Stimulated activated CD8-positive, alpha-beta memory T cell treated with anti-CD3 and anti-CD28 coated beads, Interleukin-15, amount 100 ng/mL, for 4 hours (primary cell): ENCODE results near the gene NATD1.

Experiments
- DNase-seq, 2 donors: peaks; one replicate each; pipeline ENCODE4 v3.0.0-alpha.2; 2020; ENCODE audit warnings: low read depth in 2 of 2

NATD1 gene

DNA sequence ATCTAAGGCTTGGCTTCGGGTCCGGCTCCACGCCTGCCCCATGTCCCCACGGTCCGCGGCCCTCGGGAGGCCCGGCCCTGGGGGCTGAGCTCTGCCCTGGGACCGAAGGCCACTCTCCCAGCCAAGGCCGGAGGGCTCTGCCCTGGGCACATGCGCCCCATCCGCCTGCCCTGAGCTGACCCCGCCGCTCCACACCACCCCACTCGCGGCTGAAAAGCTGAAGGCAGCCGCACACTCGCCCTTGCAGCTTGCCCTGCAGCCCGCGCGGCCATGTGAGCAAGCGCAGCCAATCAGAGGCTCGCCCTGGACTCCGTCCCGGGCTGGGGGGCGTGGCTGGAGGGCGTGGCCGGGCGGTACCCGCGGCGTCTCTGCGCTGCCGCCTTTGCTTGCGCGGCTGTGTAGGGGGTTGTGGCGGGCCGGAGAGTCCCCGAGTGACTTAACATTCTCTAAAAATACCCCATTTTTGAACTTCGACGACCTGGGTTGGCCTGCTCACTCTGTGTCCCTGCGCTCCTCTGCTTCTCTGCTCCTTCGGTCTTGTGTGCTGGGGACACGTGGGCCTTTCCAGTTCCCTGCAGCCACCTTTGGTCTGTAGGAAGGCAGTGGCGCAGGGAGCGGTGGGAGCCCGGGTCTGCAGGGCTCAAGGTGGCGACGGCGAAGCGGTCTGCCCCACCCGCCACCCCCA lies 22.5 kb upstream of the NATD1 start:
- peak; percentile 89 to 91 for DNase-seq

DNA sequence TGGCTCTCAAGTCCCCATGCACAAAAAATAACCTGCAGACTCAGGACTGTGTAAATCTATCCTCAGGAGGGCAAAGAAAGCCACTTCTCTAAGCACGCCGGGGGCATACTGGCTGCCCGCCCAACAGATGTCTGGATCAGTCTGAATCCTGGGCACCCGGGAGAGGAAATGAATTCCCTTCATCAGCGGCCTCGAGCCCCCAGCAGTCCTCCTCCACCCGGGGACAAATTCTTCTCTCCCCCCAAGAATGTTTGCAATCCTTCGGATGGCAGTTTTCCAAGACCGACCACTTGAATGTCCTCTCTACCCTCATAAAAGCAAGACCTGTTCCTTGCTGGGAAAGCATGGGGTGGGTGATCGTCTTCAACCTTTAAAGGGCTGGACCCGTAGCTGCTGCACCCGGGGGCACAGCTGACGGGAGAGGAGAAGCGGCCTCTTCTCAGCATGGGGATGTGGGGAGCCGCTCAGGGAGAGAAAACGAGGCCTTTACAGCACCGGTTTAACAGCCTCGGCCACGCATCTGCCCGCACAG lies 21.9 kb upstream of the NATD1 start:
- DNase-seq, result no peak

GRCh38 chr17:21272881-21273792 lies 19.9 kb upstream of the NATD1 start:
- no peak for DNase-seq

GRCh38 chr17:21272250-21272649 lies 19.0 kb upstream of the NATD1 start:
- no peak for DNase-seq

DNA sequence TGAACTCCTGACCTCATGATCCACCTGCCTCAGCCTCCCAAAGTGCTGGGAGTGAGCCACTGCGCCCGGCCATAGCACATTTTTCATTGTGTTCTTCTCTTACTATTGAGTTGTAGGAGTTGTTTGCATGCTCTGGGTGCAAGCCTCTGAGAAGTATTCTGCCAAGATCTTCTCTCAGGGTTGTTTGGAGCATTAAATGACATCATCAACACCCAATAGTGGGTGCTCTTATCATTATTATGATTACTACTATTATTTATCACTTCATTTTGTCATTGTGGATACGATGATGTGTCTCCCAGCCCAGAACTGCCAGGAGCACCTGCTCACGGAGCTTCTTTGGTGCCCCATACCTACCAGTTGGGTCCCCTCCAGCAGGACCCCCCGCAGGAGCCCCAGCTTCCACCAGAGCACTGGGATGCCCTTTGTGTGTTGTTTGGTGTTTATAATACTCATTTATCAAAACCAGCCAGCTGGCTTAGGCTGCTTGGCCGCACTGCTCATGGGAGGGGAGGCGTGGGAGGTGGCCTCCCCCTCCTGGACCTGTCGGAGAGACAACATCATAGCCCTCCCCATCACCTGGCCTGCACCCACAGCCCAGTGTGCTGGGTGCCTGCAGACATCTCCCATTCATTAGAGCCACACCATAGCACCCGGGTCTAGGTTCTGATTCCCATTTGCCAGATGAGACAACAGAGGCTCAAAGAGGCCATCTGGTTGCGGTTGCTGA lies 18.4 kb upstream of the NATD1 start:
- DNase-seq, result no peak

- DNase-seq, result no peak
Observed at GRCh38 chr17:21269394-21269793, 16.2 kb upstream of the NATD1 start.

DNA sequence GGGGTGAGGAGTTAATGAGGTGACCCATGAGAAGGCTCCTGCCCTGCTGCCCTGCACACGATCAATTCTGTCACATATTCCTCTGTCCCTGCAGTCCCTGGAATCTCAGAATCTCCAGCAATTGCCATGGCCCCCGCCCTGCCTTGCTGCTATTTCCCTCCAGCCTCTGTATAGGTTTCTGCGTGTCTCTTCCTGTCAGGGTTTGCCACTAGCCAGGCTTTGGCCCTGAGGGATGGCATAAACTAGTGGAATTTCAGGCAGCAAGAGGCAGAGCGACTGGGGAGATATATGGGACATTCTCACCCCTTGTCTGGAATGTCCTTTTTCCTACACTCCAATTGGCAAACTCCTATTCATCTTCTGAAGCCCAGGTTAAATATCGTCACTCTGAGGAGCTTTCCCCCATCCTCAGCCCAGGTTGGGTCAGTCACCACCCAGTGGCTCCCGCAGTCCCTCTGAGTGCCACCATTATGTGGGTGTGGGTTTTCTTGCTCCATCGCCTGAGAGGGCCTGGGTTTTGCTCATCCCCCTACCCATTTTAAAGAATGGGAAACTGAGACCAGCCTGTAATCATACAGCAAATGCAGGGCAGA lies 15.5 kb upstream of the NATD1 start:
- no peak for DNase-seq

DNA sequence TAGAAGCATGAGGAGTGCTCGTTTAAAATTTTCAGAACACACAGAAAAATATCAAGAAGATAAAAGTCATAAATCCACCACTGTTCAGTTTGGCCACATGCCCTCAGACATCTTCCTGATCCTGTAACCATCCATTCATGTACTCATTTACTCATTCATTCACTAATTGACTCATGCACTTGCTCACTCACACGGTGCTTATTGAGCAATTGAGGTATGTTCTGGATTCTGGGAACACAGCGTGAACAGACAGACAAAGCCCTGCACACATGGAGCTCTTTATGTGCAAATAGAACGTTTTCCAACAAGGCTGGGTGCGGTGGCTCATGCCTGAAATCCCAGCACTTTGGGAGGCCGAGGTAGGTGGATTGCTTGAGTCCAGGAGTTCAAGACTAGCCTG lies 10.2 kb upstream of the NATD1 start:
- no peak for DNase-seq

DNA sequence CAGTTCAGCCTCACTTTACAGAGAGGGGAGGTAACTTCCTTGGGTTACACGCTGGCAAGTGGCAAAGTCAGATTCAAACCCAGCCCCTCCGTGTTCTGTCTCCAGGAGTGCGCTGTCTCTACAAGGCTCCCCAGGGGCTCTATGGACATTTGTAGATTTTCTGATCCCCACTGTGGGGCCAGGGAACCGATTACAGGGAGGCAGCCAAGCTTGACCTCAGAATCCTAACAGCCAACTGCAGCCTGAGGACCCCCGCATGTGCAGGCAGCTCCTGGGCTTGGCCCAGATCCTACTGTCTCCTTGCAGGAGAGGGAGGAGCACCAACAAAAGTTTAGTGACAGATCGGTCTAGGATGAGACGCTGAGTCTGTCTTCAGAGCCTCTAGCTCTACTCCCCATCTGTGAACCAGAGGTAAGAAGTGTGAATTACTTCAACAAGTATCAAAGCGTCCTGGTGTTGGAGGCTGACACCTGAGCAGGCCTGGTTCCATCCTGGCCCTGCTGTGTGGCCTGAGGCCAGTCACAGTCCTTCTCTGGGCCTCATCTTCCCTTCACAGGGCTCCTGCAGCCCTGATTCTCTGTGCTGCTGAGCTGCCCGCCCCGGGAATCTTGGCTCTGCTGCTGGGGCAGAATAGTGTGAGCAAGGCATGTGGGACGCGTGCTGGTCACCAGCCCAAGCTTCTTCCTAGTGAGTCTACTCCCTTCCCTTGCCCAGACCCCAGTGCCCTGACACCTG lies 9.2 kb upstream of the NATD1 start:
- no peak for DNase-seq

GRCh38 chr17:21258593-21258992 lies 5.4 kb upstream of the NATD1 start:
- DNase-seq, result no peak

GRCh38 chr17:21253646-21254441 lies 634 bp upstream of the NATD1 start:
- no peak for DNase-seq

GRCh38 chr17:21252289-21252795 lies 868 bp downstream of the NATD1 start:
- no peak for DNase-seq

- no peak for DNase-seq
Observed at GRCh38 chr17:21251337-21252010, 1.7 kb downstream of the NATD1 start.

GRCh38 chr17:21250854-21251253 lies 2.4 kb downstream of the NATD1 start:
- DNase-seq, result no peak

GRCh38 chr17:21249920-21250703 lies 3.1 kb downstream of the NATD1 start:
- DNase-seq, result no peak

GRCh38 chr17:21249086-21249795 lies 4.0 kb downstream of the NATD1 start:
- DNase-seq, result no peak

GRCh38 chr17:21248500-21248899 lies 4.7 kb downstream of the NATD1 start:
- no peak for DNase-seq
